GM19452 (cell line): ENCODE results near the gene TIMM44.

Source experiments
- ATAC-seq: cut with Tn5 transposase; IDR thresholded peaks from one replicate; pipeline ENCODE4 v1.9.1; 2021; ENCODE audit not compliant: unreplicated experiment

The TIMM44 gene

DNA sequence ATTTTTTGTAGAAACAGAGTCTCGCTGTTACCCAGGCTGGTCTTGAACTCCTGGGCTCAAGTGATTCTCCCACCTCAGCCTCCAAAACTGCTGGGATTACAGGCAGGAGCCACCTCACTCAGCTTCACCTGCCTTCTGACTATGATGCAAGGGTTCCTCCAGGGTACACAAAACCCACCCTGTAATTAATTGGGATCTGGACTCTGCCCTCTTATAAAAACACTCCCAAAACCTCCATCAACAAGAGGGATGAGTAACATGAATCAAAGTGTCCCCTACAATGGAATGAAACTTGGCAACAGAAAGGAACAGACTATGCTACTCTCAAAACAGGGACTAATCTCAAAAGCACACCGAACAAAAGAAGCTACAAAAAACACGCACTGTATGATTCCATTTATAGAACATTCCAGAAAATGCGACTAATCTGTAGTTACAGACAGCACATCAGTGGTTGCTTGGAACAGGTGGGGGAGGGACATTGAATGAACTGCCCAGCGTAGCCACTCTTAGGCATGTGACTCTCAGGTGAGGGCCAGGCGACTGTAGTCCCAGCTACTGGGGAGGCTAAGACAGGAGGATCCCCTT lies 66.1 kb downstream of the TIMM44 start:
- ATAC-seq = no peak
